H1 (cell line): ENCODE measurements around the gene NECAB3. TPM values are rescaled to one million over a fixed set of nuclear protein-coding genes. Genes with fewer than 3 reads are reported as not detected.

Experiments
- CTCF ChIA-PET: fragments of 300-600 bp; sonication (Branson Sonifier 250); formaldehyde crosslinking; loops from one replicate; lab custom pipeline; 2021; ENCODE audit not compliant: partially characterized antibody; lab: Charles Lee
- POLR2A ChIA-PET: fragments of 300-600 bp; sonication (Branson Sonifier 250); formaldehyde crosslinking; loops from one replicate; lab custom pipeline; 2021; ENCODE audit warnings: inconsistent platforms; ENCODE audit not compliant: partially characterized antibody; lab: Charles Lee
- DNase-seq, 2 experiments: peaks; one replicate each; pipeline versions ENCODE4 v3.0.0 to v3.0.0-alpha.2; 2010 to 2022; ENCODE audit warnings: low spot score in 2 of 2, low read depth in 1 of 2, mixed read lengths in 1 of 2
- FAIRE-seq: peaks from 2 replicates; lab custom pipeline; 2011; peaks lifted over from hg19 to GRCh38; lab: Jason Lieb, UNC
- H2AFZ ChIP-seq: 2 replicates; pipeline ENCODE4 v1.8.1; 2012; ENCODE audit warnings: low read length, inconsistent platforms
- H2AK5ac ChIP-seq: 2 replicates; pipeline ENCODE4 v1.6.1; 2013; ENCODE audit warnings: low read depth, low read length
- H2BK120ac ChIP-seq: replicated peaks from 2 replicates; pipeline ENCODE3; 2013; ENCODE audit warnings: low read depth, low read length, inconsistent platforms
- H2BK12ac ChIP-seq: 2 replicates; pipeline ENCODE4 v1.6.1; 2013; ENCODE audit warnings: low read depth, low read length
- H2BK15ac ChIP-seq: 2 replicates; pipeline ENCODE4 v1.6.1; 2013; ENCODE audit warnings: low read length
- H2BK20ac ChIP-seq: 2 replicates; pipeline ENCODE4 v1.6.1; 2013; ENCODE audit warnings: low read length
- H2BK5ac ChIP-seq: 2 replicates; pipeline ENCODE4 v1.6.1; 2013; ENCODE audit warnings: low read depth, low read length
- H3K14ac ChIP-seq: 2 replicates; pipeline ENCODE4 v1.6.1; 2013; ENCODE audit warnings: inconsistent platforms; ENCODE audit not compliant: insufficient read length
- H3K18ac ChIP-seq: 2 replicates; pipeline ENCODE4 v1.6.1; 2013; ENCODE audit warnings: low read length; ENCODE audit errors: extremely low read depth
- H3K23ac ChIP-seq: 2 replicates; pipeline ENCODE4 v1.6.1; 2013; ENCODE audit warnings: inconsistent platforms; ENCODE audit not compliant: insufficient read length
- H3K23me2 ChIP-seq: 2 replicates; pipeline ENCODE4 v1.6.1; 2013; ENCODE audit warnings: low read depth, low read length
- H3K27ac ChIP-seq: 2 replicates; pipeline ENCODE4 v1.6.1; 2011; ENCODE audit warnings: low read depth, low read length, inconsistent platforms
- H3K27me3 ChIP-seq, 4 experiments: replicated peaks in 1 of 4; 1 replicate in 1 of 4; 2 replicates in 3 of 4; pipeline versions ENCODE4 v1.6.1 to v1.8.1; 2011 to 2013; ENCODE audit warnings: low read length in 3 of 4, mild to moderate bottlenecking in 3 of 4, inconsistent platforms in 2 of 4, mixed read lengths in 2 of 4, moderate library complexity in 1 of 4; ENCODE audit not compliant: control insufficient read depth in 3 of 4, insufficient read depth in 3 of 4; ENCODE audit errors: extremely low read depth in 1 of 4
- H3K36me3 ChIP-seq, 4 experiments: 2 replicates each; pipeline versions ENCODE4 v1.6.1 to v1.8.1; 2011 to 2013; ENCODE audit warnings: mild to moderate bottlenecking in 4 of 4, low read length in 3 of 4, moderate library complexity in 2 of 4, control low read depth in 1 of 4, inconsistent platforms in 1 of 4; ENCODE audit not compliant: insufficient read depth in 4 of 4, control insufficient read depth in 2 of 4
- H3K4ac ChIP-seq: replicated peaks from 2 replicates; pipeline ENCODE3; 2013; ENCODE audit warnings: low read length, low read depth, mixed read lengths, inconsistent platforms; ENCODE audit not compliant: insufficient read length
- H3K4me1 ChIP-seq, 4 experiments: replicated peaks in 1 of 4; 1 replicate in 1 of 4; 2 replicates in 3 of 4; pipeline versions ENCODE4 v1.6.1 to v1.8.1; 2011 to 2013; ENCODE audit warnings: low read length in 3 of 4, inconsistent platforms in 2 of 4, mixed read lengths in 1 of 4; ENCODE audit not compliant: insufficient read depth in 4 of 4, control insufficient read depth in 3 of 4
- H3K4me2 ChIP-seq, 2 experiments: 2 replicates each; pipeline versions ENCODE4 v1.6.1 to v1.8.1; 2011 to 2013; ENCODE audit warnings: low read depth in 2 of 2, low read length in 2 of 2, control low read depth in 1 of 2, inconsistent platforms in 1 of 2, mild to moderate bottlenecking in 1 of 2; ENCODE audit not compliant: insufficient read depth in 1 of 2
- H3K4me3 ChIP-seq, 4 experiments: fragments of 200-600, 300-600 bp in 1 of 4; sonication (generic), shearing (Covaris generic), sonication (Bioruptor Twin) in 1 of 4; 2 replicates each; pipeline versions ENCODE4 v1.5.1 to v1.8.1; 2011 to 2016; ENCODE audit warnings: low read length in 4 of 4, low read depth in 3 of 4, control low read depth in 2 of 4, inconsistent platforms in 2 of 4, mild to moderate bottlenecking in 2 of 4, mixed read lengths in 1 of 4, moderate library complexity in 1 of 4; ENCODE audit not compliant: insufficient read depth in 2 of 4; ENCODE audit errors: extremely low read depth in 1 of 4
- H3K56ac ChIP-seq: replicated peaks from 2 replicates; pipeline ENCODE3; 2013; ENCODE audit warnings: low read depth, mild to moderate bottlenecking, mixed read lengths, low read length, inconsistent platforms; ENCODE audit not compliant: insufficient read length
- H3K79me1 ChIP-seq: 2 replicates; pipeline ENCODE4 v1.6.1; 2013; ENCODE audit warnings: low read depth, low read length, control low read depth
- H3K79me2 ChIP-seq, 2 experiments: 2 replicates each; pipeline versions ENCODE4 v1.6.1 to v1.8.1; 2012 to 2013; ENCODE audit warnings: low read length in 2 of 2, mild to moderate bottlenecking in 2 of 2, inconsistent platforms in 1 of 2; ENCODE audit not compliant: insufficient read depth in 2 of 2, control insufficient read depth in 1 of 2
- H3K9ac ChIP-seq, 4 experiments: replicated peaks in 1 of 4; 1 replicate in 1 of 4; 2 replicates in 3 of 4; pipeline versions ENCODE4 v1.6.1 to v1.8.1; 2011 to 2013; ENCODE audit warnings: low read depth in 3 of 4, low read length in 3 of 4, control low read depth in 2 of 4, mild to moderate bottlenecking in 2 of 4, moderate library complexity in 2 of 4, inconsistent platforms in 1 of 4; ENCODE audit errors: extremely low read depth in 1 of 4
- H3K9me3 ChIP-seq, 2 experiments: 2 replicates each; pipeline versions ENCODE4 v1.6.1 to v1.8.1; 2012 to 2013; ENCODE audit warnings: mild to moderate bottlenecking in 2 of 2, moderate library complexity in 2 of 2, control low read depth in 1 of 2, inconsistent platforms in 1 of 2, low read depth in 1 of 2, low read length in 1 of 2, mixed read lengths in 1 of 2; ENCODE audit not compliant: insufficient read depth in 2 of 2
- H4K20me1 ChIP-seq, 2 experiments: replicated peaks in 1 of 2; 2 replicates each; pipeline versions ENCODE3 to v1.8.1; 2011 to 2013; ENCODE audit warnings: inconsistent platforms in 2 of 2, low read length in 2 of 2, mild to moderate bottlenecking in 1 of 2; ENCODE audit not compliant: insufficient read depth in 2 of 2, control insufficient read depth in 1 of 2
- H4K5ac ChIP-seq: 2 replicates; pipeline ENCODE4 v1.6.1; 2013; ENCODE audit warnings: low read length, low read depth, mixed read lengths, inconsistent platforms; ENCODE audit not compliant: insufficient read length
- H4K8ac ChIP-seq: 2 replicates; pipeline ENCODE4 v1.8.0; 2013; ENCODE audit warnings: mild to moderate bottlenecking, moderate library complexity, low read length, inconsistent platforms; ENCODE audit not compliant: insufficient read depth; ENCODE audit errors: extremely low read depth
- H4K91ac ChIP-seq: replicated peaks from 2 replicates; pipeline ENCODE3; 2013; ENCODE audit warnings: low read length, mixed read lengths, inconsistent platforms; ENCODE audit not compliant: insufficient read length
- CREB1 ChIP-seq: IDR thresholded peaks from 2 replicates; pipeline ENCODE4 v1.6.1; 2012; ENCODE audit warnings: inconsistent platforms
- GTF2F1 ChIP-seq: IDR thresholded peaks from 2 replicates; pipeline ENCODE4 v1.6.1; 2012; ENCODE audit warnings: low read depth, low read length, improper control_type of control experiment, borderline replicate concordance
- KDM4A ChIP-seq: IDR thresholded peaks from one replicate; pipeline ENCODE4 v1.7.1; 2012; ENCODE audit warnings: low read depth, mild to moderate bottlenecking, moderate library complexity, low read length, inconsistent platforms; ENCODE audit not compliant: severe bottlenecking
- MAFK ChIP-seq: IDR thresholded peaks from 2 replicates; pipeline ENCODE4 v1.6.1; 2012; ENCODE audit warnings: low read depth, mild to moderate bottlenecking, improper control_type of control experiment, low read length
- TEAD4 ChIP-seq: IDR thresholded peaks from 2 replicates; pipeline ENCODE4 v1.6.1; 2012; ENCODE audit warnings: low read depth, low read length, inconsistent platforms, mixed read lengths
- WGBS, 2 experiments: shearing (Covaris generic) in 1 of 2; methylation state at CpG; one replicate each; pipeline versions ENCODE4 v1.1.6 to v1.1.7; 2013 to 2015; ENCODE audit warnings: low lambda C conversion rate in 2 of 2, mixed read lengths in 2 of 2, inconsistent platforms in 1 of 2, low coverage in 1 of 2, missing lambda C conversion rate in 1 of 2; ENCODE audit not compliant: insufficient replicate concordance in 2 of 2, insufficient coverage in 1 of 2, insufficient read length in 1 of 2; ENCODE audit errors: extremely low coverage in 1 of 2, missing lambda C conversion rate in 1 of 2; 5-methylcytosine and 5-hydroxymethylcytosine counted together
- polyA plus RNA-seq, 7 experiments: library from polyadenylated mRNA; depleted of rRNA in 3 of 7; stranded (reverse) in 5 of 7; unstranded in 2 of 7; fragments of >200 nt in 5 of 7; fragments of 200-250 nt in 2 of 7; gene quantifications; 1 replicate in 5 of 7; 2 replicates in 1 of 7; 4 replicates in 1 of 7; pipeline versions ENCODE4 v1.2.1 to v1.2.3, GENCODE V29; 2011 to 2013; ENCODE audit warnings: missing spikeins in 2 of 7, mixed read lengths in 2 of 7
- total RNA-seq: library from RNA; stranded (reverse); fragmentation: NEBNext Ultra II Directional; extraction: Animal tissue kit (Norgen Biotek cat#: 25700); gene quantifications from 2 replicates; pipeline ENCODE4 v1.2.1, GENCODE V29; 2021
- TF ChIP-seq, protein P1 (sequence below): IDR thresholded peaks from 2 replicates; pipeline ENCODE4 v1.6.1; 2012; ENCODE audit warnings: low read length, inconsistent platforms
- TF ChIP-seq, protein P2 (sequence below): IDR thresholded peaks from 2 replicates; pipeline ENCODE4 v1.6.1; 2011; ENCODE audit warnings: low read length, improper control_type of control experiment
- TF ChIP-seq, protein P3 (sequence below), 3 experiments: IDR thresholded peaks; 1 replicate in 2 of 3; 2 replicates in 1 of 3; pipeline versions ENCODE4 v1.5.1 to v1.6.1; 2011; ENCODE audit warnings: low read length in 3 of 3, mild to moderate bottlenecking in 3 of 3, inconsistent platforms in 2 of 3, low read depth in 1 of 3, moderate library complexity in 1 of 3; ENCODE audit not compliant: insufficient read depth in 1 of 3; ENCODE audit errors: control extremely low read depth in 1 of 3

NECAB3 gene
- total and polyA plus RNA-seq, 2 of the 8 experiments (the other 6 are each of a cell fraction or from before 2014, with no cell fraction given): 20.5 to 46.2 TPM

DNA sequence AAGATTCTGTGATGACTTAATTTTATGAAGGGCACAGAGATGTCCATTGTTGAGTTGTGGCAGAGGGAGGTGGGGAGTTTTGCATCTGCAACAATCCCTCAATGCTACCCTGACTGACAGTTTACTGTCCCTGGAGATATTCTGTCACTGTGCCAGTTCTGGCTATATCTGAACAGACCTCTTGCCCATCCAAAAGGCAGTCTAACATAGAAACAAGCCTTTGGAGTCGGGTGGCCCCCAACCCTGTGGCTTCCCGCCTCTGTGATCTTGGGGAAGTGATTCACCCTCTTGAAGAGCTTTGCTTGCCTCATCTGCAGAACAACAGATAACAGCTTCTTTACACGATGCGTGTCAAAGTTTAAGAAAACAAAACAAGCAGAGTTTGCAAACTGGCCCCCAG is 15.7 kb upstream of the NECAB3 start:
- Histone ChIP-seq H3K4me3 (no peak overlapping the region), H2BK15ac (no peak overlapping the region), H3K9me3 (no peaks in the 10 kb centered on the region), H3K18ac (no peak overlapping the region), H3K27ac (no peak overlapping the region), H3K4ac (no peak overlapping the region), H3K56ac (no peak overlapping the region), H4K91ac (no peak overlapping the region), H4K20me1 (peaks cover 0 to 5% of the 10 kb centered on the region in 2 experiments), H3K4me1 (peaks cover 0 to 27% (median 19%) of the 10 kb centered on the region in 4 experiments; a peak in 6 of 7 replicates), H4K8ac (no peak overlapping the region; the same call in 1 of the 2 replicates), H2AFZ (no peak overlapping the region), H3K9ac (no peak overlapping the region), H2BK5ac (no peak overlapping the region), H2AK5ac (no peak overlapping the region; the same call in 1 of the 2 replicates), H4K5ac (no peak overlapping the region), H2BK20ac (no peak overlapping the region), H3K27me3 (peaks cover 0 to 9% (median 2%) of the 10 kb centered on the region in 4 experiments; a peak in 4 of 7 replicates), H3K79me2 (peaks cover 0 to 7% of the 10 kb centered on the region in 2 experiments; a peak in 2 of 4 replicates), H3K4me2 (no peak overlapping the region), H3K14ac (no peak overlapping the region), H3K36me3 (no peaks in the 10 kb centered on the region), H3K79me1 (peaks cover 5% of the 10 kb centered on the region; the same call in 1 of the 2 replicates), H2BK12ac (no peak overlapping the region), H2BK120ac (no peak overlapping the region), H3K23ac (no peak overlapping the region), H3K23me2 (peaks cover 7% of the 10 kb centered on the region)
- no peak for FAIRE-seq
- ChIA-PET POLR2A (interaction anchor here (0.8 to 2.8 kb wide), 3 partner anchors 10 to 15 kb away, joined by 3 to 10 read pairs (median 4); partner anchors contain the start of gene NECAB3), CTCF (interaction anchor here (1.4 kb wide), 1 partner anchor 15 kb away, joined by 4 read pairs; no protein-coding TSS in a partner anchor)
- WGBS, 2 experiments: 58% methylated on average over 4 of the region's 4 CpGs; no CpG with 5 or more reads in 1 of the 2 experiments
- DNase-seq: no peak
- TF ChIP-seq KDM4A (no peak), TEAD4 (no peak), GTF2F1 (no peak), MAFK (no peak), CREB1 (no peak)
- TF ChIP-seq, protein P1, sequence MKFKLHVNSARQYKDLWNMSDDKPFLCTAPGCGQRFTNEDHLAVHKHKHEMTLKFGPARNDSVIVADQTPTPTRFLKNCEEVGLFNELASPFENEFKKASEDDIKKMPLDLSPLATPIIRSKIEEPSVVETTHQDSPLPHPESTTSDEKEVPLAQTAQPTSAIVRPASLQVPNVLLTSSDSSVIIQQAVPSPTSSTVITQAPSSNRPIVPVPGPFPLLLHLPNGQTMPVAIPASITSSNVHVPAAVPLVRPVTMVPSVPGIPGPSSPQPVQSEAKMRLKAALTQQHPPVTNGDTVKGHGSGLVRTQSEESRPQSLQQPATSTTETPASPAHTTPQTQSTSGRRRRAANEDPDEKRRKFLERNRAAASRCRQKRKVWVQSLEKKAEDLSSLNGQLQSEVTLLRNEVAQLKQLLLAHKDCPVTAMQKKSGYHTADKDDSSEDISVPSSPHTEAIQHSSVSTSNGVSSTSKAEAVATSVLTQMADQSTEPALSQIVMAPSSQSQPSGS: no peak
- TF ChIP-seq, protein P2, sequence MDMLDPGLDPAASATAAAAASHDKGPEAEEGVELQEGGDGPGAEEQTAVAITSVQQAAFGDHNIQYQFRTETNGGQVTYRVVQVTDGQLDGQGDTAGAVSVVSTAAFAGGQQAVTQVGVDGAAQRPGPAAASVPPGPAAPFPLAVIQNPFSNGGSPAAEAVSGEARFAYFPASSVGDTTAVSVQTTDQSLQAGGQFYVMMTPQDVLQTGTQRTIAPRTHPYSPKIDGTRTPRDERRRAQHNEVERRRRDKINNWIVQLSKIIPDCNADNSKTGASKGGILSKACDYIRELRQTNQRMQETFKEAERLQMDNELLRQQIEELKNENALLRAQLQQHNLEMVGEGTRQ: no peak
- TF ChIP-seq, protein P3, sequence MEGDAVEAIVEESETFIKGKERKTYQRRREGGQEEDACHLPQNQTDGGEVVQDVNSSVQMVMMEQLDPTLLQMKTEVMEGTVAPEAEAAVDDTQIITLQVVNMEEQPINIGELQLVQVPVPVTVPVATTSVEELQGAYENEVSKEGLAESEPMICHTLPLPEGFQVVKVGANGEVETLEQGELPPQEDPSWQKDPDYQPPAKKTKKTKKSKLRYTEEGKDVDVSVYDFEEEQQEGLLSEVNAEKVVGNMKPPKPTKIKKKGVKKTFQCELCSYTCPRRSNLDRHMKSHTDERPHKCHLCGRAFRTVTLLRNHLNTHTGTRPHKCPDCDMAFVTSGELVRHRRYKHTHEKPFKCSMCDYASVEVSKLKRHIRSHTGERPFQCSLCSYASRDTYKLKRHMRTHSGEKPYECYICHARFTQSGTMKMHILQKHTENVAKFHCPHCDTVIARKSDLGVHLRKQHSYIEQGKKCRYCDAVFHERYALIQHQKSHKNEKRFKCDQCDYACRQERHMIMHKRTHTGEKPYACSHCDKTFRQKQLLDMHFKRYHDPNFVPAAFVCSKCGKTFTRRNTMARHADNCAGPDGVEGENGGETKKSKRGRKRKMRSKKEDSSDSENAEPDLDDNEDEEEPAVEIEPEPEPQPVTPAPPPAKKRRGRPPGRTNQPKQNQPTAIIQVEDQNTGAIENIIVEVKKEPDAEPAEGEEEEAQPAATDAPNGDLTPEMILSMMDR (IDR thresholded peaks at IDR 0.05; ENCODE audit: control extremely low read depth in 1 of 3, insufficient read depth in 1 of 3, low read depth in 1 of 3, low read length in 3 of 3): no peak
